GM19455 (cell line): ENCODE results near the gene PHLDB3.

ENCODE experiments used
- ATAC-seq: cut with Tn5 transposase; IDR thresholded peaks from one replicate; pipeline ENCODE4 v1.9.1; 2021; ENCODE audit not compliant: unreplicated experiment

PHLDB3 gene

DNA sequence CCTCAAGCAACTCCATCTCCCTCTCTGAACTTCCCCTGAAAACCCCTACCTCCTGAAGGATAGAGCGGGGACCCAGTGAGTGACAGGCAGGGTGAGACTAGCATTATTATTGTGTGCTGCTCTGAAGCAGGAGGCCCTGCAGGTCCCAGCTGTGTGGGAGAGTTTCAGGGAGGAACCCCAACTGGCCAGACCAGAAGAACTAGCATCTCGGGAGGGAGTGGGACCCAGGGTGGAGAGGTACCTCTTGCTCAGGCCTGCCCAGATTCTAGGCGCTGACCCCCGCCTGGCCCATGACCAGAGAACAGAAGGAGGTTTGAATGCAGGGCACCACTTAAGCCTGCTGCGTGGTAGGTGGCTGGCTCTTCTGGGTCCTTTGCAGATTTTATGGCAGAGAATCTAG is 33.5 kb downstream of the PHLDB3 start:
- no peak for ATAC-seq

DNA sequence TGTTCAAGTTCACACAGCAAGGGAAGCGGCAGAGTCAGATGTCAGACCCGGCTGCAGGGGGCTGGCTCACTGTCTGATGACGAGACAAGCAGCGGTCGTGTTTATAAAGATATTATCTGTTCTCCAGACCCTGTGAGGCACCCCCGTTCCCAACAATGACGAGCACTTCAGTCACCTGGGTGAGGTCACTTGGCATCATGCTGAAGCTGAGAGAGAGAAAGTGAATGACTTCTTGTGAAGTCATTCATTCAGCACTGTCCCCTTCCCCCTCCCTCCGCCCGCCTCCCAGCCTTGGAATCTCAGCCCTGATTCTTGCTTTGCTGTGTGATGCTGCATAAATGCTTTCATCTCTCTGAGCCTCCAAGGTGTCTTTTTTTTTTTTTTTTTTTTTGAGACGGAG is 34.3 kb downstream of the PHLDB3 start:
- no peak for ATAC-seq

DNA sequence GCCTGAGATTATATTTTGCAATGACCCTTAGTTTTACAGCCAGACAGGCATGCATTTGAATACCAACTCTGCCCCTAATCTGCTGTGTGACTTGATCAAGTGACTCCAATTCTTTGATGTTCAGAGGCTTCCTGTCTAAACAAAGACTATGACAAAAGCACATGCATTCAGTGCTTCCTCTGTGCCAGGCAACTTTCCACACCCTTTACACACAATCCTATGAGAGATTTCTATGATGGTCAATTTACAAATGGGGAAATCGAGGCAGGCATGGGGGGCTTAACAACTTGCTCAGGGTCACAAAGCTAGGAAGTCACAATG is 35.4 kb downstream of the PHLDB3 start:
- ATAC-seq = no peak

DNA sequence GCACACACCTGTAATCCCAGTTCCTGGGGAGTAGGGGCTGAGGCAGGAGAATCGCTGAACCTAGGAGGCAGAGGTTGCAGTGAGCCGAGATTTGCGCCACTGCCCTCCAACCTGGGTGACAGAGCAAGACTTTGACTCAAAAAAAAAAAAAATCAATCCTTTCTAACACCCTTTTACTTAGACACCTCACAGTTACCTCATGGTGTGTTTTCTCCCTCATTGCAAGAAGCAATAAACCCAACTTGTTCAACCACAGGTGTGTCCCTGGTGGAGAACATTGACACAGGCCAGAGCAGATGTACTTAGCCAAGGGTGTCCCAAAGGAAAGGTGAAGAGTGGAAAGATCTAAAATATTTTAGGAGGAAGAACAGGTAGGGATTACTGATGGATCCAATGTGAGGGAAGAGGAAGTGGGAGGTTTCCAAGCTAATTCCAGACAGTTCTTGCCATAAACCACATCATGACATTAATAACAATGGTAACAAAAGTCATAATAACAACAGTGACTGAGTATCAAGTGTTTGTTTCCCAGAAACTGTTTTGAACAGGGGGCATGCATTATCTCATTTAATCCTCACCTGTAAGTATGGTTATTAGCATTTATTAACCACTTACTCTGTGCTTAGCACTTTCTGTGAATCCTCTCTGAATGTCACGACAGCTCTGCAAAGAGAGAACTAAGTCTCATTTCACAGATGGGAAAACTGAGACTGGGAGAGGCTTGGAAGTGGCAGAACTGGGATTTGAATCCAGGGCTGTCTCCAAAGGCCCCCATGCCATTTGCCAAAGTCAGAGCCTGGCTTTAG is 36.0 kb downstream of the PHLDB3 start:
- ATAC-seq = no peak

DNA sequence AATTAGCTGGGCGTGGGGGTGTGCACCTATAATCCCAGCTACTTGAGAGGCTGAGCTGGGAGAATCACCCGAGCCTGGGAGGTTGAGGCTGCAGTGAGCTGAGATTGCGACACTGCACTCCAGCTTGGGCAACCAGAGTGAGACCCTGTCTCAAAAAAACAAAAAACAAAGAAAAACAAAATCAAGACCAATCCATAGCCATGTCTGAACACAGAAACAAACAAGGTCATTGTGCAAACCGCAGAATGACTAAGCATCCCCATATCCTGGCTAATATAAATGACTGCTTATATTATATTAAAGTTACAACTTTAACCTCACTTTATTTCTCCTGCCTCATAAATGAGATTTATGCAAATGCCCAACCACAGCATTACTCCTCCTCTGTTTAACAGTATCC is 36.8 kb downstream of the PHLDB3 start:
- ATAC-seq = no peak

DNA sequence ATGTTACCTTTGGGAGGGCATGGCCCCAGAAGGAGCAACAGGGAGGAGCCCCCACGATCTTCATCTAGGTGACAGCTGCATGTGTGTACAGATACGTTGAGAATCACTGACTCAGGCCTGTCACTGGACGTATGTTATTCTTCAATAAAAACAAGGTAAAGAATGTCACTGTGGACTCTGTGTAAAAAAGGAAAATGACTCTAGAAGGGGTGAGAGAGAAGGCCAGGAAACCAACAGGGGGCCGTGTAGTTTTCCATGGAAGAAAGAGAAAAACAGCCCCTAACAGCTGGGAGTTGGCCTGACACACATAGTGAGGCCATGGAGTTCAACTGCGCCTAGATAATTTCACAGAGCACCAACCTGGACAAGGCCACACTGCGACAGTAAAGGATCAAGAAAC is 37.3 kb downstream of the PHLDB3 start:
- ATAC-seq = no peak

DNA sequence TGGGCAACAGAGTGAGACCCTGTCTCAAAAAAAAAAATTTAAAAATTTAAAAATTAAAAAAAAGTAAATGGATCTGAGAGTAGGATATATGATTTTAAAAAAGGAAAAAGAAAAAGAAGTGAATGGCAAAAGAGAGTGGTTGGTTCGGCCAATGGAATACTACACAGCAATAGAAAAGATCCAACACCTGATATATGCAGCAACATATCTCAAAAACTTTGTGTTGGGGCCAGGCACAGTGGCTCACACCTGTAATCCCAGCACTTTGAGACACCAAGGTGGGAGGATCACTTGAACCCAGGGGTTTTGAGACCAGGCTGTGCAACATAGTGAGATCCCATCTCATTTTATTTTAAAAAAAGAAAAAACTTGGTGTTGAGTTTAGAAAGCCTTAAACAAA is 37.8 kb downstream of the PHLDB3 start:
- ATAC-seq = no peak

DNA sequence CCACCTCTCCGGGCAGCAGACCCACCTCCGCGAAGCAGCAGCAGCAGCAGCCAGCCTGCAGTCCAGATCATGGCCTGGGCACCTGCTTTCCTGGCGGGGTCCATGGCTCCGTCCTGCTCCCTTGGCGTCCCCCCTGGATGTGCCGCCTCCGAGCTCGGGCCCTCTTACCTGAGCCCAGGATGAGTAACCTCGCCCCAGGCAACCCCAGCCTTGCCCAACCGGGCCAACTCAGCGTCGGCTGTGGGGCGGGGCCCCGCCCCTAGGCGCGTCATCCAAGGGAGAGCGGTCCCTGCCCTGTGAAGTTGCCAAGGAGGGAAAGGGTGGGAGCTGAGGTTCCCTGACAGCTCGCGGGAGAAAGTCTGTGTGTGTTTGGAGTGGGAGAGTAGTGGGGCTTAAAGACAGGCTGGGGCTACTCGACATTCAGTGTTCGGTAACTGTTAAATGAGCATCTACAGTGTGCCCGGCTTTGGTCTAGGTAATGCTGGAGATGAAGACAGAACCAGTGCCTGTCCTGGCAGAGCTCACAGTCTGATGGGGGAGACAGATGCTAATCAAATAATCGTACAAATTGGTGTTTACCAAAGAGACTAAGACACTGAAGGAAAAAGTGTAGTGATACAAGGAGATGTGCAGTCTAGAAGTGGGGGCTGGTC is 39.0 kb downstream of the PHLDB3 start, which contains the start of gene LYPD3:
Gene LYPD3 (minus strand): TSS at position 141 of the 653 bp plus-strand sequence. CDS start 37 bp downstream, at position 104.
- ATAC-seq = no peak

DNA sequence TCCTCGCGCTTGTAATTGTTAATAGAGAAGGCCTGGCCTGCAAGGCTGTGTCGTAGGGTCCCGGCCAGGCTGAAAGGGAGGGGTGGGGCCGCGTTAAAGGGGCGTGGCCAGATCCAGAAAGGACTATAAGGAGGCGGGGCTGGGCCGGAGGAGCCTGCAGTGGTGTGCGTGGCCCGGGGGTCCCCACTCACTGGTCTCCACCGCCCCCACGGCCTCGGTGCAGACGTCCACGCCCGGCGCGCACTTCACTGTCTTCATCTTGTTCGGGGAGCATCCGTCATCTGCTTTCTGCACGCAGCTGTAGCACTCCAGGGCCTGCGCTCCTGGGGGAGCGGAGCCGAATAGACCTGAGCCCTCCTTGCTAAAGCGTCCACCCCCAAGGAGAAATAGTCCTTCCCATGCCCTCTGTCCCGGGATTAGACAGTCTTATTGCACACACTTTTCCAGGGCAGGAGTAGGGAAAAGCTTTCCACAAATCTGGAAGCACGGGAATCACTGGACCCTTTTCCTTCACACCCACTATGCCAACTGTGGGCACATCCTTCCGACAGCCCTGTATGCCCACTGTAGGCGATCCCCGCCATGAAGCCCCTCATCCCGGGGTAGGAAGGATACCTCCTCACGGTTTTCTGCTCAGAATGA is 40.3 kb downstream of the PHLDB3 start:
- ATAC-seq = peak; percentile 43

DNA sequence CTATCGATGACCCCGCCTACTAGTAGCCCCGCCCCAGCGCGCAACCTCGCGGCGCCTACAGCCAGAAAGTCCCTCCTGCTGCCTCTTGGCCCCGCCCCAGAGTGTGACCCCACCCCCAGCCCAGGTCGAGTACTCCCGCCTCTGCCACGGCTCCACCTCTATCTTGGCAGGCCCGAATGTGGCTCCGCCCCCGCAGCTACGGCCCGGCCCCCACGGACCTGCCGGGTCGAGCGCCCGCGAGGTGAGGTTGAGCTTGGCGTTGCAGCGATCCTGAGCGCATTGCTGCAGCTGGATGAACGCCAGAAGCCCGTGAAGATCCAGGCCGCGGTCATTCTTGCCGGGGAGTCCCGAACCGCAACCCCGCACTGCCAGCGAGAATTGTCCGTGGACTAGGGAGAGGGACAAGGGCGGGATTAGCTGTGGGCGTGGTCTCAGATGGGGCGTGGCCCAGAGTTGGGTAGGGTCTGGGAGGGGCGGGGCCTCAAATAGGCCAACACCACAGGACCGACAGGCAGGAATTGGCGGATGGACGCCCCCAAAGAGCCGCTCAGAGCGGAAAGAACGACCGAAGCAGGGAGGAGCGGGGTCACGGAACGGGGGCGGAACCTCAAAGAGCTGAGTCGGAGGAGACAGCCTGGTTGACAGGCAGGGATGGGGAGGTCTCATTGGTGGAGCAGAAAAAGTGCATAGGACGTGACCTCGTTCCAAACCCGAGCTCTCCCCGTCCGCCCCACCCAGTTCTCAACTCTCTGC is 41.0 kb downstream of the PHLDB3 start:
- peak; percentile 84 for ATAC-seq

DNA sequence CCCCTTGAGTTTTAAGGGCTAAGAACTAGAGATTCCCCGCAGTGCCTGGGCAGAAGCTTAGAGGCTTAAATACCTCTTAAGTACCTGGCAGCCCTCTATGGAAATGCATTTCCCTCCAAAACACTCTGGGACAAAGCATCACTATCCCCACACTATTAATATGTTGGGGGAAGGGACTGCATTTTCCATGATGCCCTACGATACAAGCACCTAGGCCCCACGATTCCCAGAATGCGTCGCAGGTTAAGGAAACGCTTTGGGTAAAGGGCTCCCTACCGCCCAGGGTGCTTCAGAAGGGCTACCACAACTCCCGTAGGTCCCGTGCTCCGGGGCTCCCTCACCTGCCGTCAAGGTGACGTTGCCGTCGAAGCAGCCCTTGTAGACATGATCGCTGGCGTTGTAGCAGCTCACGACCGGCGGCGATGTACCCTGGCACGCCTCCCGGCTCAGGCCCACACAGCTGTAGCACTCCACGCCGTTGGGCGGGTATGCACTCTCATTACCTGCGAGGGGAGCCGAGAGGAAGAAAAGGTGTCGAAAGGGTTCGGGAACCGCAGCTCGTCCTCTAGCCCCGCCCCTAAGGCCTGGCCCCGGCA is 41.7 kb downstream of the PHLDB3 start:
- ATAC-seq = no peak

DNA sequence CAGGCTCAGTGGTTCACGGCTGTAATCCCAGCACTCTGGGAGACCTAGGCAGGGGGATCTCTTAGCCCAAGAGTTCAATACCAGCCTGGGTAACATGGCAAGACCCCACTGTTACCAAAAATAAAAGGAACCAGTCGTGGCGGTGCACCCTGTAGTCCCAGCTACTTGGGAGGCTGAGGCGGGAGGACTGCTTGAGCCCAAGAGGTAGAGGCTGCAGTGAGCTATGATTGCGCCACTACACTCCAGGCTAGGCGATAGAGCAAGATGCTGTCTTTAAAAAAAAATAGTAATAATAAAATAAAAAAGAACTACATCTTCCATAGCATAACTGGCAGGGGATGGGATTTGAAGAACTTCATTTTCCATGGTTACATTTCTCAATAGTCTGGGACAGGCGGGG is 42.2 kb downstream of the PHLDB3 start:
- ATAC-seq = no peak

DNA sequence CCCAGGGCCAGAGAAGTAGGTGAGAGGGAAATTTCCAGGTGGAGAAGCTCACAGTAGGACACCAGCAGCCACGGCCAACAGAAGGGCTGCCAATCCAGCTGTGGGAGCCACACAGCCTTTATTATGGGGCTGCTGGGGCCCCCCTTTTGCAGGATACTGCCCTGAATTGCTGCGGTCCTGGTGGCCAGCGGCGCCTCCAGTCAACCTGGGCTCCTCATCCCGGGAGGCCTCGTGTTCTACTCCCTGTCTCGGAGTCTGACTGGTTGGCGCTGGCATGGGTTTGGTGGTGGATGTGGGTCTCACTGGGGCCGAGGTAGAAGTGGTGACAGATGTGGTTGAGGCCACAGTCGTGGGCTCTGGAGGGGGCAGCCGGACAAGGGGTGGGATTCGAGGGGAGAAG is 43.2 kb downstream of the PHLDB3 start:
- ATAC-seq = no peak

DNA sequence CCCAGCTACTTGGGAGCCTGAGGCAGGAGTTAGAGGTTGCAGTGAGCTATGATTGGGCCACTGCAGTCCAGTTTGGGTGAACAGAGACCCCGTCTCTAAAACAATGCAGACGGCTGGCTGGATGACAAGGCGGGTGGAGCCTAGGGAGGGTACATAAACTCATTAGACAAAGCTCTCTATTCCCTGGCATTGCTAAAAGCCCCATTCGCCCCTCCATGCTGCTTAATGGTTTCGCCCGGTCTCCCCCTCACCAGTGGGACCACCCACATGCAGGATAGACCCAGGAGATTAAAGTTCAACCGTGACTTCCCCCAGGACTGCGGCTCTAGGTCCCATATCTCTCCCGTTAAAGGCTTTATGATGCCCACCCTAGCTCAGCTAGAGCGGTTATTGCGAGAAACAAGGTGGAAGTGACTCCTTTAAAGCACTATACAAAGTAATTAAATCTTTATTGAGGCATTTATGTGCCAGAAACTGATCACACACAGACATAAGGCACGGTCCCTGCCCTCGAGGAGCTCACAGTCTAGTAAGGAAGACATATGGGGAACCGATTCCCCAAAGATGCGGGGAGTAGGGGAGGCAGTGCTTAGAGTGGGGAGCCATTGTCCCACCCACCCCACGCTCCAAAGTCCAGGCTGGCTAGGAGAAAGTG is 44.1 kb downstream of the PHLDB3 start:
- no peak for ATAC-seq

DNA sequence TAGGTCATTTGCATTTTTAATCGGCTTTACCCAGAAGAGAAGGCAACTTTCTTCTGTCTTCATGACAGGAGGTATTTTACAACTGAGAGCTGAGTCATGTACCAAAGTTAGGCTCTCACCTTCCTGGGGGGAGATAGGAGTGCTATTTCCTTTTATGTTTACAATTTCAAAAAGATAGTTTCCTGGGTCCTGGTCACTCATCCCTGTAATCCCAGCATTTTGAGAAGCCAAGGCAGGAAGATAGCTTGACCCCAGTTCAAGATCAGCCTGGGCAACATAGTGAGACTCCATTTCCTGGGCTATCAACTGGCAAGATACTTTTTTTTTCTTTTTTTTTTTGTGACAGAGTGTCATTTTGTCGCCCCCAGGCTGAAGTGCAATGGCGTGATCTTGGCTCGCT is 46.7 kb downstream of the PHLDB3 start:
- ATAC-seq = no peak

DNA sequence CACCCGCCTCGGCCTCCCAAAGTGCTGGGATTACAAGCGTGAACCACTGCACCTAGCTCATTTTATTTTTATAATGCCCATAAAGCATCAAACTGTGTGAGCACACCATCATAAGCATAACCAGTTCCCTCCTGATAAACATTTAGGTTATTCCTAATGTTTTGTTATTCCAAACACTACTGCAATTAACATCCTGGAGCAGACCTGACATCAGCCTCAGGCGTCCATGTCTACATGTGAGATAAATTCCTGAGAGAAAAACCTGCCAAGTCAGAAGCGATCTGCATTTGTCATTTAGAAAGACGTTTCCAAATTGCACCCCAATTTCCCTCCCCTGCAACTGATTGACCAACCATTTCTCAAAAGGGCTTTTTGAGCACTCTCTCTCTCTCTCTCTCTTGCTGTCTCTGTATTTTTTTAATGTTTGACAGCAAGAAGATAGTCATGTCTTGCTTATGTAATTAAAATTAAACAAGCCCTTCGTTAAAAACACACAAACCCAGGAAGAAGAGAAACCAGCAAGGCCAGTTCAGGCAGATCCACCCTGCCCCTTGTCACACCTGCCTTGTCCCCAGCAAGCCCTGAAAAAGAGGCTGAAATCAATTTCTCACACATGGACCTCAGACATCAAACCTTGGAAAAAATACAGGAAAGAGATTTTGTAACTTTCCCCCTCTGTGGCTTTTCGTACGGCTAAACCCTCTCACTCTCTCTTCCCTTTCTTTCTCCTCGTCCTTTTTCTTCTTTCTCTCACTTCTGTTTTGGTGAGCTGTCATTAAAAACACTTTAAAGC is 49.0 kb downstream of the PHLDB3 start:
- ATAC-seq = no peak

DNA sequence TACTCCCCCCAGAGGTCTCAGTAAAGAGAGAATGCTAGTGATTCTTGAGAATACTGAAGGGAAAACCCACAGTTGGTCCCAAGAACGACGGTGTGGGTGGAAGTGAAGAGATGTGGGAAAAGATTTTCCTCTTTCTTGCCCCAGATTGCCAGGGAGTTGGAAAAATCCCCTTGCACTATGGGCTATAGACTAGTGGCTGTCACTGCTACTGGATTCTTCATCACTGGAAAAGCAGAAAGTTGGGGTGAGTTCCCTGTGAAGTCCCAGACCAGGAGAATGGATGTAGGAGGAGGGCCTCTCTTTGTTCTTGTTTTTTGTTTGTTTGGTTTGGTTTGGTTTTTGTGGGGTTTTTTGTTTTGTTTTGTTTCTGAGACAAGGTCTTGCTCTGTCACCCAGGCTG is 50.5 kb downstream of the PHLDB3 start:
- ATAC-seq = no peak

DNA sequence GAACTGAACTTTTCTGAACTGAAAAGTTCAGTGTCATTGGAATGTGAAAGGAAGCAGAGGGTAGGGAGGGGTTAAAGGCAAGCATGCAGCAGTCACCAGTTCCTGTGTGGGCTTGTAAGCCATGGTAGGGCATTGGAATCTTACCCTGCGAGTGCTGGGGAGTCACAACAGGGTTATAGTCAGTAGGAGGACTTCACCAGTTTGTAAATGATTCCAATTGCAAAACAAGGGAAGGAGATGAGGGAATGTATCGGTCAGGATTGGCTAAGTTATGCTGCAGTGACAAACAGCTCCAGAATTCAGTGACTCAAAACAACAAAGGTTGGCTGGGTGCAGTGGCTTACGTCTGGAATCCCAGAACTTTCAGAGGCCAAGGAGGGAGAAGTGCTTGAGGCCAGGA is 52.0 kb downstream of the PHLDB3 start:
- no peak for ATAC-seq

DNA sequence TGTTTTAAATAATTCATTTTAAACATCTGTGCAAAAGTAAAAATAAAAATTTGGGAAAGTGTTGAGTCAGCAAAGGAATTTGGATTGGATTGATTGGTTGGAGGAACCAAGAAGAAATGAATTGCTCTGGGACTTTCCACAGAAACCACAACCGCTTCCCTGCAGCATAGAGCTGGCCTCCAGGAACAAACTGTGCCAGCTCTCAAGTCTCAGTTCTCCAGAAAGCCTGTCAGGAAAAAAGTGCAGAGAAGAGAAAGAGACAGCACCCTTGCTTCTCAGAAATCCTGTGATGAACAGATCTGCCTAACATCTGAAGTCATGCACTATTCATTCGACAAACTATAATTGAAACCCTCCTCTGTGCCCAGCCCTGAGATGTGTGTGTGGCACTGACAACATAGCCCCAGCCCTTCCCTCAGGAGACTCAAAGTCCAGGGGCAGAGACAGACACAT is 54.0 kb downstream of the PHLDB3 start:
- ATAC-seq = no peak

DNA sequence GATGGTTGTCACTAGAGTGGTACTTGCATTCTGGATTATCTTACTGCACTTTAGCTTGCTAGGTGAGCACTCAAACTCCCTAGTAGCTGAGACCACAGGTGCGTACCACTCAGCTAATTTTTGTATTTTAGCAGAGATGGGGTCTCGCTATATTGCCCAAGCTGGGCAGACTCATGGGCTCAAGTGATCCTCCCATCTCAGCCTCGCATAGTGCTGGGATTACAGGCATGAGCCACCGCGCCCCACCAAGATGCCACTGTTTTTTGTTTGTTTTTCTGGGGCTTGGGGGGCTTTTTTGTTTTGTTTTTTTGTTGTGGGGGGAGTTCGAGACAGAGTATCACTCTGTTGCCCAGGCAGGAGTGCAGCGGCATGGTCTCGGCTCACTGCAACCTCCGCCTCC is 56.9 kb downstream of the PHLDB3 start:
- no peak for ATAC-seq
